IPS DF 4.7 (cell line): ENCODE data around the gene AANAT.

Source experiments
- DNase-seq: peaks from one replicate; pipeline ENCODE4 v3.0.0-alpha.2; 2013; ENCODE audit warnings: low spot score; ENCODE audit errors: extremely low read depth

AANAT gene

GRCh38 chr17:76467366-76467765 lies at the start of gene AANAT:
Gene AANAT (plus strand): TSS chr17:76467603. CDS start chr17:76468747, 1,144 bp downstream.
- DNase-seq: no peak

GRCh38 chr17:76419576-76420260 lies 47.7 kb upstream of the AANAT start:
- no peak for DNase-seq

GRCh38 chr17:76420356-76421043 lies 46.9 kb upstream of the AANAT start:
- DNase-seq: no peak

GRCh38 chr17:76421044-76421407 lies 46.4 kb upstream of the AANAT start:
- DNase-seq: no peak

GRCh38 chr17:76422406-76422805 lies 45.0 kb upstream of the AANAT start:
- no peak for DNase-seq

- no peak for DNase-seq
Observed at GRCh38 chr17:76422860-76423259, 44.5 kb upstream of the AANAT start.

- DNase-seq: no peak
Observed at GRCh38 chr17:76426853-76427252, 40.5 kb upstream of the AANAT start.

- no peak for DNase-seq
Observed at GRCh38 chr17:76427501-76428231, 39.7 kb upstream of the AANAT start.

GRCh38 chr17:76428511-76428910 lies 38.9 kb upstream of the AANAT start:
- DNase-seq: no peak

GRCh38 chr17:76431509-76431908 lies 35.9 kb upstream of the AANAT start:
- no peak for DNase-seq

GRCh38 chr17:76432004-76432403 lies 35.4 kb upstream of the AANAT start:
- no peak for DNase-seq

GRCh38 chr17:76432712-76433336 lies 34.6 kb upstream of the AANAT start:
- no peak for DNase-seq

- no peak for DNase-seq
Observed at GRCh38 chr17:76433693-76434092, 33.7 kb upstream of the AANAT start.

GRCh38 chr17:76434870-76435269 lies 32.5 kb upstream of the AANAT start:
- DNase-seq: no peak

- DNase-seq: no peak
Observed at GRCh38 chr17:76435751-76436150, 31.7 kb upstream of the AANAT start.

- no peak for DNase-seq
Observed at GRCh38 chr17:76437467-76438402, 29.7 kb upstream of the AANAT start.

GRCh38 chr17:76438906-76439305 lies 28.5 kb upstream of the AANAT start:
- no peak for DNase-seq

- no peak for DNase-seq
Observed at GRCh38 chr17:76439314-76439928, 28.0 kb upstream of the AANAT start.

- no peak for DNase-seq
Observed at GRCh38 chr17:76440751-76441362, 26.5 kb upstream of the AANAT start.
